K562 (cell line): Measurements from ENCODE around the gene PTPRF. TPM values are rescaled to one million over a fixed set of nuclear protein-coding genes. Genes with fewer than 3 reads are reported as not detected.
A peak's percentile ranks its signal among the peaks of the same experiment; 100 is the strongest.

Experiments
- ADNP ChIP-seq: fragments of 200-800 bp; sonication (Bioruptor generic); IDR thresholded peaks from 2 replicates; pipeline ENCODE4 v1.6.1; 2016; ENCODE audit warnings: missing genetic modification characterization, missing compliant biosample characterization
- BHLHE40 ChIP-seq: IDR thresholded peaks from 2 replicates; pipeline ENCODE4 v1.6.1; 2011; ENCODE audit warnings: low read length, improper control_type of control experiment
- CBX2 ChIP-seq: fragments of 200-600 bp; sonication (generic); IDR thresholded peaks from one replicate; pipeline ENCODE4 v1.6.1; 2012; ENCODE audit warnings: mild to moderate bottlenecking, low read length, inconsistent platforms; ENCODE audit not compliant: insufficient read depth, poor library complexity, severe bottlenecking
- CHAMP1 ChIP-seq: fragments of 450-650 bp; IDR thresholded peaks from 2 replicates; pipeline ENCODE4 v1.6.1; 2016; ENCODE audit warnings: mild to moderate bottlenecking
- DPF2 ChIP-seq: fragments of 450-650 bp; IDR thresholded peaks from 2 replicates; pipeline ENCODE4 v1.6.1; 2016
- ELF4 ChIP-seq: fragments of 450-650 bp; formaldehyde crosslinking; IDR thresholded peaks from 2 replicates; pipeline ENCODE4 v1.4.0; 2022; ENCODE audit warnings: missing genetic modification characterization
- ERF ChIP-seq: fragments of 450-650 bp; formaldehyde crosslinking; IDR thresholded peaks from 2 replicates; pipeline ENCODE4 v1.4.0; 2020; ENCODE audit warnings: mild to moderate bottlenecking, mixed read lengths
- GMEB1 ChIP-seq: fragments of 250-450 bp; sonication (Bioruptor Pico); IDR thresholded peaks from 2 replicates; pipeline ENCODE4 v1.4.0; 2020; ENCODE audit warnings: mild to moderate bottlenecking
- ILK ChIP-seq: fragments of 450-650 bp; IDR thresholded peaks from 2 replicates; pipeline ENCODE4 v1.6.1; 2016; ENCODE audit warnings: missing genetic modification characterization, low read depth, mild to moderate bottlenecking, missing compliant biosample characterization, moderate library complexity, borderline replicate concordance
- MEIS2 ChIP-seq: fragments of 450-650 bp; IDR thresholded peaks from 2 replicates; pipeline ENCODE4 v1.6.1; 2014; ENCODE audit warnings: mild to moderate bottlenecking; ENCODE audit not compliant: partially characterized antibody
- NR1H2 ChIP-seq: sonication (generic); formaldehyde crosslinking; IDR thresholded peaks from 2 replicates; pipeline ENCODE4 v1.4.0; 2020; ENCODE audit warnings: mild to moderate bottlenecking, missing genetic modification reagents
- PRPF4 ChIP-seq: fragments of 200-400 bp; formaldehyde crosslinking; IDR thresholded peaks from one replicate; pipeline ENCODE4 v1.6.1; 2017; ENCODE audit warnings: low read length, low read depth, mild to moderate bottlenecking; ENCODE audit not compliant: insufficient read depth, poor library complexity, severe bottlenecking
- RBM22 ChIP-seq: fragments of 200-400 bp; formaldehyde crosslinking; IDR thresholded peaks from 2 replicates; pipeline ENCODE4 v1.6.1; 2018; ENCODE audit warnings: low read length, low read depth; ENCODE audit not compliant: poor library complexity, severe bottlenecking
- RFX5 ChIP-seq: IDR thresholded peaks from 2 replicates; pipeline ENCODE4 v1.6.1; 2011; ENCODE audit warnings: low read depth, mild to moderate bottlenecking, improper control_type of control experiment, low read length
- RHOXF2B ChIP-seq: fragments of 250-450 bp; sonication (Bioruptor Pico); conservative IDR thresholded peaks from 2 replicates; pipeline ENCODE4 v1.5.1; 2021
- SIRT6 ChIP-seq: IDR thresholded peaks from one replicate; pipeline ENCODE4 v1.6.1; 2012; ENCODE audit warnings: low read depth, mild to moderate bottlenecking, control low read depth, inconsistent platforms, low read length, moderate library complexity
- SMAD1 ChIP-seq: fragments of 150-350 bp; IDR thresholded peaks from 2 replicates; pipeline ENCODE4 v1.6.1; 2014; ENCODE audit warnings: low read length, low read depth; ENCODE audit not compliant: partially characterized antibody
- ZBTB33 ChIP-seq: sonication (generic); formaldehyde crosslinking; IDR thresholded peaks from 2 replicates; pipeline ENCODE4 v1.8.1; 2023; ENCODE audit warnings: mild to moderate bottlenecking, missing genetic modification reagents
- ZNF143 ChIP-seq: sonication (generic); formaldehyde crosslinking; IDR thresholded peaks from 2 replicates; pipeline ENCODE4 v1.9.0; 2022; ENCODE audit warnings: mild to moderate bottlenecking, missing genetic modification reagents
- ZNF263 ChIP-seq: sonication (generic); formaldehyde crosslinking; IDR thresholded peaks from 2 replicates; pipeline ENCODE4 v1.8.0; 2022; ENCODE audit warnings: mild to moderate bottlenecking, missing genetic modification reagents, borderline replicate concordance
- ZNF507 ChIP-seq: conservative IDR thresholded peaks from 2 replicates; pipeline ENCODE4 v1.6.1; 2017; ENCODE audit warnings: missing genetic modification characterization, missing compliant biosample characterization
- polyA plus RNA-seq, 8 experiments: library from polyadenylated mRNA; depleted of rRNA in 4 of 8; stranded (reverse) in 5 of 8; unstranded in 3 of 8; fragments of >200 nt; fragmentation: Nextera tagmentation in 2 of 8; fragmentation: Illumina TruSeq in 1 of 8; extraction: Ambion mirVana in 2 of 8; extraction: Trizol in 1 of 8; gene quantifications; 2 replicates each; pipeline versions ENCODE4 v1.2.1 to v1.2.3, GENCODE V29; 2011 to 2014; ENCODE audit warnings: inconsistent platforms in 1 of 8, missing spikeins in 1 of 8
- total RNA-seq, 7 experiments: library from RNA; depleted of rRNA in 6 of 7; stranded (reverse); fragments of >200 nt in 6 of 7; fragmentation: Illumina TruSeq in 2 of 7; extraction: Trizol in 2 of 7; gene quantifications; 2 replicates each; pipeline versions ENCODE4 v1.2.1 to v1.2.3, GENCODE V29; 2011 to 2021; ENCODE audit warnings: low replicate concordance in 1 of 7

The PTPRF gene
- total and polyA plus RNA-seq, 9 of the 15 experiments (the other 6 are each of a cell fraction or from before 2014, with no cell fraction given) = 0.13 to 4.3 (median 1.1) TPM

GRCh38 chr1:43650310-43651085 is 119.8 kb downstream of the PTPRF start (continued):
- no peak for TF ChIP-seq PRPF4
- TF ChIP-seq RHOXF2B (CRISPR knock-in tag) = peak; percentile 85; the same call in 1 of the 2 replicates
- no peak for TF ChIP-seq ZNF507
- TF ChIP-seq DPF2 = peak; percentile 68
- peak; percentile 95 for TF ChIP-seq ELF4 (CRISPR knock-in tag)
- peak; percentile 79 for TF ChIP-seq RBM22
- no peak for TF ChIP-seq SMAD1
- TF ChIP-seq MEIS2 = no peak
- TF ChIP-seq CHAMP1 = no peak
- no peak for TF ChIP-seq CBX2
- no peak for TF ChIP-seq ZNF143
- TF ChIP-seq RFX5 = no peak
- TF ChIP-seq ERF (CRISPR knock-in tag) = peak; percentile 85; the same call in 1 of the 2 replicates
- no peak for TF ChIP-seq NR1H2
- peak; percentile 45; the same call in 1 of the 2 replicates for TF ChIP-seq ADNP (tag)
- no peak for TF ChIP-seq SIRT6
- no peak for TF ChIP-seq ILK (tag)
- peak; percentile 64; the same call in 1 of the 2 replicates for TF ChIP-seq ZNF263
- no peak for TF ChIP-seq BHLHE40
- TF ChIP-seq GMEB1 (CRISPR knock-in tag) = no peak
- no peak for TF ChIP-seq ZBTB33 (CRISPR knock-in tag)
